GM21367 (cell line): Measurements from ENCODE around the gene KIRREL3.

Experiments used
- ATAC-seq: cut with Tn5 transposase; IDR thresholded peaks from one replicate; pipeline ENCODE4 v1.9.1; 2021; ENCODE audit not compliant: unreplicated experiment

KIRREL3 gene

DNA sequence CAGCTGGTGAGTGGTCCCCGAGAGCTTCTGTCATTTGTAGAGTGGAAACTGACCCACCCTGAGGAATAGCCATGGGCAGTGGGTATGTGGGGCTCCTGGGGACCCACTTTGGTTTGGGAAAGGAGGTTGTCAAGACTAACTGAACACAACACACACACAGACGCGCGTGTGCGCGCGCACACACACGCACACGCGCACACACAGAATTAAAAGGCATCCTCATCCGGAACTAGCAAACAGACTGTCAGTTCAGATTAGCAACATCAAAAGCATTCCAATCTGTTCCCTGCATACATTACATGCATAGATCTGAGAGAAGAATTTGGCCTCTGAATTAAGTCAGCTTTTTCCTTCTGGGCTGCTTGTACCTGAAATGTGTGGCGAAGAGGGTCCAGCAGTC lies 360.4 kb downstream of the KIRREL3 start:
- no peak for ATAC-seq

DNA sequence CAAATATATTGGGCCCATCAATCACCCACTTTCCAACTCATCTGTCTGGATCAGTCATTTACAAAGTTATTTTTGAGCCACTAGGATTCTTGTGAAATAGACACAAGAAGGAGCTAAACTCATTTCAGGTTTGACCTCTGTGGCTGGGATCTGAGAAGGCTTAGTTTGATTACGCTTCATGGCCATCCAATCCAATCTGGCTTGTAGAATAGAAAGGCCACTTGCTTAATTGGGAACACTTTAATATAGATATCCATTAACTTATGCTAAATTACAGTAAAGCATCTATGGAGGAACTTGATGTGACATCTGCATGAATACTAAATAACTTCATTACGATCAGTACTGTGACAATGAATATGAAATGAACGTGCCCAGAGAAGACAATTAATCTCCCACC lies 360.9 kb downstream of the KIRREL3 start:
- no peak for ATAC-seq

DNA sequence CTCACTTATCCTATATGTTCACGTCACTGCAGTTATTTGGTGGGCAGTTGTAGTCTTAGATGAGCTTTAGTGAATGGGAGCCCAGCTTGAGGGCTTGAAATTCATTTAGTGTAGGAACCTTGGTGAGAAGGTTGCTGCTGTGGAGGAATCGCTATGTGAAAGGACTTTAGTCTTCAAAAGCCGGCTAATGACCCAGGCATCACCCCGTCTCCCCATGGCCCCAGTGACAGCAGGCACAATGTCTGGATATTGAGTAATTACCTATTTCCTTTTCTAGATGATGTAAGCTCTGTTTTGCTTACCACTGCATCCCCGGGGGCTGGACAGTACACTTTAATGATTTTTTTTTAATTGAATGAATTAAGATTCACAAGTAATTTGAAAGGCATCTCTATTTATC lies 361.9 kb downstream of the KIRREL3 start:
- no peak for ATAC-seq

DNA sequence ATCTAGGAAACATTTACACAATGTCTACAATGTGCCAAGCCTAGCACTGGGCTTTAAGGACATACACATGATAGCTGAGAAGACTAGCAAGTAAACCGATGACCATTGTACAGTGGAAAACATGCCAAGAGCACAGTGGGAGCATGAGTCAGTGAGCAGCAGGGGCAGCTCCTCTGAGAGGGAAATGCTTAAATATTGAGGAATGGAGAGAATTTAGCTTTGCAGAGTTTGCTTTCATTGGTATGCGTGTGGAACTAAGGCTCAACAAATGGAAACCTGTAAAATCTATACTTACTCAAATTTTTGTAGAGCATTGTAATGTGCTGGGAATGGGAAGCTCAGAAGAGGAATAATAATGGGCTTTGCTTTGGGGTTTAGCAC lies 362.8 kb downstream of the KIRREL3 start:
- no peak for ATAC-seq

DNA sequence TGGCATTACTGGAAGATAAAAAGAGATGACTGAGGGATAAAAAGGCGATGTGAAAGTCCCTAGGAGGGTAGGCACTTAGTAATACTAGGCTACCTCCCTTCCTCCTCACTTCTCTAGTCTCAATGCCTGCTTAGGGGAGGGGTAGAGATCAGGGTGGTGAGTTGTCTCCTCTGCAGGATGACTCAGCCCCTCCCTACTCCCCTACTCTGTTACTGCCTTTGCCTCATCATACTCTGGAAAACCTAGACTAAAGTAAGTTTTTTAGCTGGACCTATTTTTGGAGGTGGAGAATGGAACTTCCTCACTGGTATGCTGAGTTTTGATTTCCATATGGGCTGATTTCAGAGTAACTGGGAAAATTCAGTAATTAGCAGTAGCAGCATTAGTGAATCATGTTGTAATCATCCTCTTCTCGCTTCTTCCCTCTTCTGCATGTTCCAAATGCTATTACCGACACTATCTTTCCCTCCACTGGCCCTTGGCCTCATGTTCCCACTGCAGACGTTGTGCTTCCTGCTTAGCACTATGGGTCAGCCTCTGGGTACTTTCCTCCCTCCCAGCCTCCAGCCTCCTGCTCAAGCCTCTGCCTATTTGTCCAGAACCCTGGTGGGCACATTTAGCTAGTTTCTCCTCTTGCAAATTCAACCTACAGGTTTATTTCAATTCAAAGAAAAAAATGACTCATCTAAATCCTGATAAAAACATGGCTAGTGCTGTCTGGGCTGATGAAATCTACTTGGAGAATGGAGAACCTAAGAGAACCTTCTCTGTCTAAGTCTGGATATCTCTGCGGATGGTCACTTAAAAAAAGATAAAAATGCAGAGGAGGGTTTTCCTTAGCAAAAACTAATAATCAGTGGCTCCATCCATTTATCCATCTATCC lies 363.4 kb downstream of the KIRREL3 start:
- ATAC-seq: no peak

DNA sequence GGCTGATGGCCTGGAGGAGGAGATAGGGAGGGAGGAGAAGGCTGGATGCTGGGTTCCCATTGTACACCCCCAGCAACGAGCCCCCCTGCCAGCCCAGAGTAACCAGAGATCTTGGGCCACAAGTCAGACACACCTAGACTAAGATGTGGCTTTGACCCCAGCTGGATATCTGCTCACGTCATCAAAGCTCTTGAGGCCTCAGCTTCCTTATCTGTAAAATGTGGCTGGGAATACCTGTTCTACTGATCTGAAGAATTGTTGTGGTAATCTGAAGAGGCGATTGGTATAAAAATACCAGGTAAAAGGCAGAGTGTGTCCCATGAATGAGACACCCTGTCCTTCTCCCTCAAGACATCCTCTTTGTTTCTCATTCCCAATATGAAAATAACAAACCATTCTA lies 365.1 kb downstream of the KIRREL3 start:
- ATAC-seq: no peak

DNA sequence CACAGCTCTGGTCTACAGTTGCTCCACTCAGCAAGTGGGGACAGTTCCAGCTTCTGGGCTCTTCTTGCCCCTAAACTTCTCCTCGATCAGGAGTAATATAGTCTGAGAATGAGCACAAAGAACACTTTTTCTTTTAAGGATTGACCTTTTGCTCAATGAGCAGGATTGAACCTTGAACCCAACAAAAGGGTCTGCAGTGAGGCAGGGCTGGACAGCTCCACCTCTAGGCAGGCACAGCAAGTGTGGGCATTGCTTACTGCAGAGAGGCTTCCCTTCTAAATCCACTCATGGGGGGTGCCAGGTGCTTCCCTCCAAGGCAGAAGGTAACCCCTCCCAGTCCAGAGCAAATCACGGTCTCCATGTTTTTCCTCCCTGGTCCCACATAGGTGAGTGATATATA lies 365.6 kb downstream of the KIRREL3 start:
- no peak for ATAC-seq

DNA sequence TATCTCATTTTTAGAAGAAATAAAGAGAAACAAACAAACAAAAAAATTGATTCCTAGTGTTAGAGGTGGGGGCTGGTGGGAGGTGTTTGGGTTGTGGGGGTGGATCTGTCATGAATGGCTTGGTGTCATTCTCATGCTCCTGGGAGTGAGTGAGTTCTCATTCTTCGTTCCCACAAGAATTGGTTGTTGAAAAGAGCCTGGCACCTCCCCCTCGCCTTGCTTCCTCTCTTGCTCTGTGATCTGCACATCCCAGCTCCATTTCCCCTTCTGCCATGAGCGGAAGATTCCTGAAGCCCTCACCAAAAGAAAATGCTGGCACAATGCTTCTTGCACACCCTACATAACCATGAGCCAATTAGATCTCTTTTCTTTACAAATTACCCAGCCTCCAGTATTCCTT lies 367.2 kb downstream of the KIRREL3 start:
- no peak for ATAC-seq

DNA sequence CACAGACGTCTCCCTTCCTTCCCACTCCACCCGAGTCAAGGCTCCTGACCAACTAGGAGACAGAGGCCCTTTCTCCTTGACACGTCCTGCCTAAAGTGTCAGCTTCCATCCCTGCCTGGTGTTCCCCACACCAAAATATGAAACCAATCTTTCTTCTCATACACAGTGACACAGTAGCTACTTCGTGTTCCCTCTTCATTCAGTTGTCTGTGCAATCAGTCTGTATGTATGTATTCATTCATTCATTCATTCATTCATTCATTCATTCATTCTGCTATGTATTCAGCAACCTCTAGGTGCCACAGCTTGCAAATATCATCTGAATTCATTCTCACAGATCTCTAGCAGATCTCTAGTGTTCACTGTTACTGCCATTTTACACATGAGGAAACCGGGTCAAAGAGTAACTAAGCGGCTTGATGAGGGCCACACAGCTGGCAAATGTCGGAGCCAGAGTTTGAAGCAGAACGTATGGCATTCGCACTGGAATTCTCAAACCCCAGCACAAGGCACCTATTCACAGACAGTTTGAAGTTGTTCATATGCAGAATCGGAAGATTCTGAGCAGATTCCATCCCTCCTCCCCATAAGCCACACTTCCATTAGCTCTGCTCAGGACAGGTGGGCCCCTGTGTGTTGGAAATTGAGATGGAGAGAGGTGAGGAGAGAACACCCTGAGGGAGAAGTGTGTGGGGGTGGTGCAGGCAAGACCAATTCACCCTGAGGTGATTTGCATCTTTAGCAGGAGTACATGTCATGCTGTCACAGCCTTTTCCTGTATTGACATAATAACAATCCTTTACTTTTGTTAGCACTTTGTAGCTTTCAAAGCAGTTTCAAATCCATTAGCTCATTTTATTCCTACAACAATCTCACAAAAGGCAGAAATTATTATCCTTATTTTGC lies 369.4 kb downstream of the KIRREL3 start:
- ATAC-seq: no peak

DNA sequence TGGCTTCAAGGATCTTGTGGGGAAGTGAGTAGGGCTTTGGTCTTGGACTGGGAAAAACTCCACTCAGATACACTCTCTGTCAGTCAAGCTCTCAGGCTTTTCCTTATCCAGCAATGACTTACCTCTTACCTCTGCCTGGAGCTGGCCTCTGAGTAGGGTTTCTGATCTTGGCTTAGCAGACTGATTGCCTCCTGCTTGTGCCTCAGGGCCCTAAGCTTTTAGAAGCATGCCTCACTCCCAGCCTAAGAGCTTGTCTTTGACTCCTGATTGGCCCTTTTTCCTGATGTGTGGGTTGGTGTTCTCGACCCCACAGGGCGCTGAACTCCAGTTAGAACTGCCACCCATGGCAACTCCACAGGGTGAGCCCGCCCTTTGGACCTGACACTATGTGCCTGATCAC lies 370.1 kb downstream of the KIRREL3 start:
- ATAC-seq: no peak

DNA sequence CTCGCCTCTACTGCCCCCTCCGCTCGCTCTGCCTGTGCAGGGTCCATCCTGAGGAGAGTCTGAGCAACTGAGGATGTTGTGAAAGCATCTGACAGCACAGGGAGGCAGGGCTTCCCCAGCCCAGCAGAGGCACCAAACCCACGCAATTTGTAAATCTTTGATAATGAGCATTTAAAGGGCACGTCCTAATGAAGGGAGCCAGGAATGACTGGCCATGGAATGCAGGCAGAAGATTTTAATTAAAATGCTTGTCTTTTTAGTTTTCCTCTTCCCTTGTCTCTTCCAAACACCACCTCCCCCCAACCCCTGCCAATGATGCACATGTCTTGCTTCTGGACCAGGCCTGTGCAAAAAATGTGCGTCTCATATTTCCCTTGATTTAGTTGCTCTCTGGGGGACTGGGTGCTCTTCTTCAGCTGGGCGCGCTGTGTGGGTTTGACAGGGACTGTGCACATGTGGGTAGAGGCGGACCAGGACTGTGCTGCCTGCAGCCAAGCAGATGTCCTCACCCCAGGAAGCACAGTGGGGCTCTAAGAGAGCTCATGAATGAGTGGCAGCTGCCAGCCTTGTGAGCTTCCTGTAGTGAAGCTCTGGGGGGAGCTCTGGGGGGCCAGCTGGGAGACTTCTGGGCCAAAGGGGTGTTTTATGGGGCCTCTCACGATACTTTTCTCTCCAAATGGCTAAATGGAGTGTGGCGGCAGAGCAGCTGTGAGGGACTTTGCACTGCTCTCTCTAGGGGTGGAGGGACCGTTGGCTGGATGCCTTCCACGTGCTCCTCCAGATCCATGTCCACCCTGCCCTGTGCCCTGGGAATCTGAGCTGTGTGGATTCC lies 371.6 kb downstream of the KIRREL3 start:
- ATAC-seq: no peak

DNA sequence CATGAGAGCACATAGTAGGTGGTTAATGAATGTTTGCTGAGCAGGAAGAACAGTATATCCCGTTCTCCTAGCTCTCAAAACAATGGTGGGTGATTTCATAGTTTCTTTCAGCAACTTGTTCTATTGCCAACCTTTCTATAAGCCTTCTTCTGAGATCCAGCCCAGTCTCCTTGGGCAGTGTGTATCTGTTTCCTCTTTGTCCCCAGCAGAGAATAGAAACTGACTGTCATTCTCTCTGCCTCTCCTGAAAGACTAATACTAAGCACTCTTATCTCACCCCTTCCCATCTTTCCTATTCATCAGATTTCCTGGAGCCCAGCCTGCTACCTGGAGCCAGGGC lies 372.1 kb downstream of the KIRREL3 start:
- no peak for ATAC-seq

DNA sequence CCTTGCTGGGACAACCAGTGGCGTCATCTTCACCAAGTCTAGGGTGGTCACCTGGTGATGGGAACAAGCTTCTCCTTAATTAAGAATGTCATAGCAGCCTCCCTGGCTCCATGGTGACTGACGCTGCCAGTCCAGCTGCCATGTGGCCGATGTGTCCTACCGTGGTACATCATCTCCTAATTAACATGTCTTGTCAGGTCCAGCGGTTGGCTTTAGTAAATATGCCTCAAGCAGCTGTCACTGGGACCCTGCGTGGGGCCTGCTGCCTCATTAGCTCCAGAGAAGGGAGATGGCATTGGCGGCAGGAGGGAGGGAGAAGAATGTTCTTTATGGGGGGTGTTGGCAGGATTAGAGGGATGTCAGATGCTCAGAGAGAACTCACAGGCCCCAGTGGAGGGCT lies 373.1 kb downstream of the KIRREL3 start:
- no peak for ATAC-seq

DNA sequence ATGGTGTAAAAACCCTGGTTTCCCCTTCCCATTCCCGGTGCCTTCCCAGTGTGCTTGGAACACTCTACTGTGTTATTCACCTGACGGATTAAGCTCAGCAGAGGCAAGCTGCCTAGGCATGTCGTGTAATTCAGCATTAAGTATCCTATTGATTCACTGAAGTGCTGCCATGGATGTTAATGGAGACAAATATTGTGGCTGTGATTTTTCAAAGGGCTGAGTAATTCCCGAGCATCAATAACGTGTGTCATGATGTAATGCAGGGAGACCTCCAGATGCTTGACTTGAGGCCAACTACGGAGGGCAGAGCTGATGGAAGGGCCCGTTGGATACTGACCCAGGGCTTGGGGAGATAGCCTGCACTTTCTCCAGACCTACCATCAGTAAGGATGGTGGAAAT lies 376.1 kb downstream of the KIRREL3 start:
- no peak for ATAC-seq

DNA sequence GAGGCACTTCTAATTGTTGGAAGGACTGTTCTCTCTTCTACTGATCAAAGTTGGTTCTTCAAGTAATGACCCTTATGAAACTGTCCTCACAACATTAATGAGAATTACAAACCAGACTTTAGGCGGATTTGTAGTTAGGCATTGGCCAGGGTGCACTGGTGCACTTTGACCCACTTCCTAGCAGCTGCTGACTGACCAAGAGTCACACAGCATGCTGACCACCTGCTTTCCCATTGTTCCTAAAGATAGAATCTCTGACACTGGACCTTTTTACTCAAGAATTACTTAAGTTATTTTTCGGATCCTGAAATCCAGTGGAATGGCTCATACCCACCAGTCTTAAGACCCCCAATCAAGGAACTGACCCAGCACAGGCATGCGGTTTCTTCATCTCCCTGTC lies 381.1 kb downstream of the KIRREL3 start:
- no peak for ATAC-seq

DNA sequence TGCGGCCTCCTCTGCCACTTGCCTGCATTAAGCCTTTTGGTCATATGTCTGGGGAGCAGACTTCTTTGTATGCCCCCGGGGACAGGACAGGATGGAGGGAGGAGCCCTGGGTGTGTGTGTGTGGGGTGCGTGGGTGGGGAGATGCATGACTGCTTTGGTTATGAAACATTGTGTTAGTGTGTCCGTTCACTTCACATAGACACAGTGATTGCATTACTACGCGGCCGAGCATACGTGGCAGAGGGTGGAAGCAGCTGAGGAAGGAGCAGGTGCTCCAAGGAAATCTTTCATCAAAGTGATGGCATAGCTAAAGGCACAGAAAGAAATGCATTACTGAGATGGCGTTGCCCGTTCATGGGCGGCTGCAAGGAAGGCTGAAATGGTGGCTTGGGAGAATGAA lies 384.7 kb downstream of the KIRREL3 start:
- ATAC-seq: no peak

DNA sequence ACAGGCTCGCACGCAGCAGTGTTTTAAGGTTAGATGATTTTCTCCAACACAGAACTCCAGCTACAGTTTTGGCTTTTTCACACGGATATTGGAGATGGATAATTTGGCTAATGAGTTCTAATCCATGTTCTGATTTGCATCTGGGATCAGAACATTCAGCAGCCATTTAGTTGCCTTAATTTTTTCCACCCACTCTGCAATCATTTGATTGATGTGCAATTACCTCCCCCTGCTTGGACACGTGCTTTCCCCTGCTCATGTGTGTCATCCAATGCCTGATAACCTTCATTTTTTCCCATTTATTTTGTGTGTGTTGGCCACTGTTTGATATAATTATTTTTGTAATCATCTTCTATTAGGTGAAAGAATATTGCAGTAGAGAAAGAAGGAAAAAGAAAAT lies 387.3 kb downstream of the KIRREL3 start:
- ATAC-seq: no peak

DNA sequence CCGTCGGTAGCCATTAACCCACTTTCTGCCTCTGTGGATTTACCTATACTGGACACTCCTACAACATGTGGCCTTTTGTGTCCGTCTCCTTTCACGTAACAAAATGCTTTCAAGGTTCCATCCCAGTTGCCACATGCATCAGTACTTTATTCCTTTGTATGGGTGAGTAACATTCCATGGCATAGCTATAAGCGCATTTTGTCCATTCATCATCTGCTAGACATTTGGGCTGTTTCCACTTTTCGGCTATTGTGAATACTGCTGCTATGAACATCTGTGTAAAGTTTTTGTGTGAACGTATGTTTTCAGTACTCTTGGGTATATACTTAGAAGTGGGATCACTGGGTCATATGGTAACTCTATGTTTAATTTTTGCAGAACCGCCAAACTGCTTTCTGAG lies 387.9 kb downstream of the KIRREL3 start:
- ATAC-seq: no peak

DNA sequence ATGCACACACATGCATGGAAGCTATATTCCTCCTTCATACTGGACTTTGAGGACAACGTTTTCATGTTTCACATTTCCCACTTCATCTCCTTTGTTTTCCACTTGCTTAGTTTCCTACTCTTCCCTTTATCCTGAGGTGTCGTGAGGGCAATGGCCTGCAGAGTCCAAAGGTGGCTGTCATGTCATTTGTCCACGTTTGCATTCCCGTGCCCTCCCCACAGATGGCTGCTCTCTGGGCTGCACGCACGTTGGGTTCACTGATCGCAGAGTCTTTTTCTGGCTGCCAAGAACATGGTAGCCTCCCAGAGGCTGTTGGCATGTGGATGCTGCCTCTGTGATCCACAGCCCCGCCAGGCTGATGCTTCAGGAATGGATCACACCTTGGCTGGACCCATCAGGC lies 389.1 kb downstream of the KIRREL3 start:
- ATAC-seq: no peak

DNA sequence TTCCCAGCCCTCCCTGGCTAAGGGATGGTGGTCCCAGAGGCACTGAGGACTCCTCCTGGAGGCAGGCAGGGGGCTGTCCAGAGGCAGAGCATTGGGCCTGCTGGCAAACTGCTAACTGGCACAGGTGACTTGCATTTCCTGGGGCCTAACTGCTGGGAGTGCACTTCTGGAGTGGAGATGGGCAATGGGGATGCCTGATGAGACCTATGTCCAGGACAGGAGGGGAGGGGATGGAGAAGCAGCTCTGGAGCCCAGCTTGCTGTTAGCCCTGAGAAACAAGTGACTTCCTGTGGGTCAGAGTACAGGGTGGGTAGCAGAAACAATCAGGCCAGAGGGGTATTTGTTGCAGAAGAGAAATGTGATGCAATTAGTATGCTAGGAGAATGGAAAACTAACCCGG lies 391.9 kb downstream of the KIRREL3 start:
- no peak for ATAC-seq

DNA sequence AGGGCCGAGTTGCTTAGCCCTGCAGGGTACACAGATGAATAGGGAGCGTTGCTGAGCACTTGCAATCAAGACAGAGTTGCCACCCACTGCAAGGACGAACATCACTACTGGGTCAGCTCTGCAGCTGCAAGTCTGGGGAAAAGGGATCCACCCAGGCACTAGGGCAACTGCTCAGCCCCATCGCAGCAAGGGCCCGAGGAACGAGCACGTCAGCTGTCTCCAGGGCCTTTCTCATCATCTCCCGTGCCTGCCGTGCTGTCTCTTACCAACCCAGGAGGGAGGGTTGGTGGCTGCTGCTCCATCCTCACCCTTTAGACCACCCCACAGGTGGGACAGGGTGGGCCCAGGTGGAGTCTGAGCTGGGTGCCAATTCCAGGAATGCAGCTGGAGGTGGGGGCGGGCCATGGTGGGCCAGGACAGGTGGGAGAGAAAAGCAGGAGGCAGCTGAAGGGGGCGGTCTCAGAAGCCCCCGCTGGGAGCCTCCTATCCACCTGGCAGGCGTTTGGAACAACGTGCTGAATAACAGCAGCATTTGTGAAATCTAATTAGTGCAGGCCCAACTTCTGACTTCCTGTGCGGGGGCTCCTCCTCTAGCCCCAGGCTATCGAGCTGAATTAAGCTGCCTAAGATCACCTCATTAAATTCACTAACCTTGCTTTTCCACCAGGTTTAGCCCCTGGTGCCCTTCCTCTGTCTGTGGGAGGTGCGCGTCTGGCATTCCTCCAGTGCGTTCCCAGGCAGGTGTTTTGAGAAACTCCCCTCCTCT lies 392.6 kb downstream of the KIRREL3 start:
- ATAC-seq: no peak
